HL-60/S4 treated with phorbol 12-myristate 13-acetate at 8.2 ng/mL for 4 days and 3 days (cell line): ENCODE data around the gene RACGAP1.

Experiments
- in situ Hi-C: fragments of 300-500 bp; cut with MboI; formaldehyde crosslinking; loops from 2 replicates; pipeline ENCODE4 v1.15.0; 2022; ENCODE audit warnings: low sequenced_read_pairs

RACGAP1 gene

DNA sequence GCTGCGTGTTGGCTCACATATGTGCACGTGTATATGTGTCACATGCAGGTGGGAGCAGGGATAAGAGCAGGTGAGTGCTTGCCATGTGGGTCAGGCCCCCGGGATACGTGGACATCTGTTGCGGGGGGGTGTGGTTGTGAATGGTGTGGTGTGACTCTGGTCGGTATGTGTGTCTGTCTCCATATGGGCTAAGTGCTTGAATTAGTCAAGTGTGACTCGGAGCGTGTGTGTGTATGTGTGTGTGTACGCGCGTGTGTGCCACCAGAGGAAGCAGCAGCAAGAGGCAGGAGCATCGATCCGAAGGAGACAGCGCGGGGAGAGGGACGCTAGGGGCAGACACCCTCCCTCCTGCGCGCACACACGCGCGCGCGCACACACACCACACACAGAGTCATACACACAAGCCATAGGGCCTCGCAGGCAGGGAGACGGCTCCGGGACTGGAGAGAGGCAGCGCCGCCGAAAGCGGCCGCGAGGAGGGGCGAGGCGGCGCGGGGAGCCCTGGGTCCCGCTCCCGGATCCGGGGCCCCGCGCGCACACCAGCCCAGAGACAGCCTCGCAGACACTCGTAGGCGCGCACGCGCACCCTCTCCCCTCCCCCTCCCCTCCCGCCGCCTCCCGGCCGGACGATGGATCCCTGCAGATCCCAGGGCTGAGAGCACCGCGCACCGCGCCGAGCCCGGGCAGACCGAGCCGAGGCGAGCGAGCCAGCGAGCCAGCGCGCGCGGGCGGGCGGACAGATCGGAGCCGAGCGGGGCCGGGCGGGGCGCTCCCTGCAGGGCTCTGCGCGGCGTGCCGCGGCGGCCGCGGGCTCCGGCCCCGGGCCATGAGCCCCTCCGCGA, 31.9 kb upstream of the RACGAP1 start, which contains the start of gene ASIC1:
Gene ASIC1, plus strand, starts transcription at position 597 of the 842 bp plus-strand sequence. CDS start 1,171 bp downstream, outside the sequence.
- in situ Hi-C loops = loop anchor here (10.0 kb wide), 1 partner anchor 82 kb away; the partner anchor contains the start of gene AQP6

DNA sequence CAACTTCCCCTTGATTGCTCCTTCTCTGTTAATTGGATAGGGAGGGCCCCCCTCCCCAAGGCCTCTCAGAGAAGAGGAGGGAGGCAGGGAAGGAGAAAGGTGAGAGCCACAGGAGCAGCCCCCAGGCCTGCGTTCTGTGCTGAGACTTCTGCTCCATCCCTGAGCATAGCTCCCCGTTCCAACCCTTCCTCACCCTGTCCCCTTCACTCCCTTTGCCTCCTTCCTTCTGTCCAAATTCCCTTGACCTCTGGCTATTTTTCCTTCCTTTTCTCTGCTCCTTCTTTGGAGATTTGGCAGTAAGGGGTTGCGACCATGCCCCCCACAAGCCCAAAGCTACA, 31.3 kb upstream of the RACGAP1 start:
- in situ Hi-C loops = loop anchor here (10.0 kb wide), 1 partner anchor 82 kb away; the partner anchor contains the start of gene AQP6

DNA sequence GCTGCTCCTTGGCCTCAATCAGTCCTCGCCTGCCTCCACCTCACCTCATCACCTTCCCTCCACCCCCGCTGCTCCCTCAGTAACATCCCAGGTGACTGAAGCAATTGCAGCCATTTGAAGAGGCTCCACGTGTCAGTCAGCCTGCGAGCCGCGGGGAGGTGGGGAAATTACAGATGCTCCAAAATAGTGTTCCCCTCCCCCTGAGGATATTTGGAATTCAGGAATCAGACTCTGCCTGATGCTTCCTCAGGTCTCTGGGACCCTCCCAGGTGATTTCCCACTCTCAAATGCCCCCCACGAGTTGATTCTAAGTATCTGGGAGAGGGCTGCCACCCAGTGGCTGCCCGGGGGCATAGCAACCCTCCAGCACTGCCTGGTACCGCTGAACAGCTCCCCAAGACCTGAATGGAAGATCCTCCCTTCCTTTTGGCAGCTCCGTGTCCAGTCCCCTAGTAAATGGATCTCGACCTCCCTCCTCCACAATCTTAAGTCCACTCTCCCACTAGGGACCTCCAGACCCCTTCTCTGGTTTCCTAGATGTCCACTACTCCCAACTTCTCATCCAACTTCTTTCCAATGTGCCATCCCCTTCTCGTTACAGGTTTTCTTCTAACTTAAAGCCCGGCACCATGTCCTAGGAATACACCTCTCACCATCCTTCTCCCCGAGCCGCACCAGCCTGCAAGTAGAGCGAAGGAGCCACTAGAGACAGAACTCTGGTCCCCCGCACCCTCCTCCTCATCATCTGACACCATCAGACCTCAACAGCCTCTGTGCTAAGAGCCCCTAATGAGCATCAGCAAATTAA, 30.7 kb upstream of the RACGAP1 start:
- in situ Hi-C loops = loop anchor here (10.0 kb wide), 1 partner anchor 81 kb away; the partner anchor contains the start of gene AQP6

DNA sequence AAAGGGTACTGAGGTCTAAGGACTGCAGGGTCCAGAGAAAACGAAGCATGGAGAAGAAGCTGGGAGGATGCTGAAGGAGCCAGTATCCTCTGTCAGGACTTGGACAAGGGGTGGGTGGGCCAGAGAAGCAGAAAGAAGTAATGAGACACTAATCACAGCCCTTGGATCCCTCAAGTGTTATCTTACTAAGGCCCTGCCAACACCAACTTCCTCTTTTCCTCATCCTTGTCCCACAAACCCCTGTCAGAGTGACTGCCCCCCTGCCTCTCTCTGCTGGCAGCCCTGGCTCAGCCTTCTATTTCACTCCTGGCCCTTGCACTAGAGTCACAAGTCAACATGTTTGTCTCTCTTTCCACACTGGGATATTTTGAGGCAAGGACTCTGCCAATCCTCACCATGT, 28.3 kb upstream of the RACGAP1 start:
- in situ Hi-C loops = loop anchor here (10.0 kb wide), 1 partner anchor 79 kb away; the partner anchor contains the start of gene AQP6

DNA sequence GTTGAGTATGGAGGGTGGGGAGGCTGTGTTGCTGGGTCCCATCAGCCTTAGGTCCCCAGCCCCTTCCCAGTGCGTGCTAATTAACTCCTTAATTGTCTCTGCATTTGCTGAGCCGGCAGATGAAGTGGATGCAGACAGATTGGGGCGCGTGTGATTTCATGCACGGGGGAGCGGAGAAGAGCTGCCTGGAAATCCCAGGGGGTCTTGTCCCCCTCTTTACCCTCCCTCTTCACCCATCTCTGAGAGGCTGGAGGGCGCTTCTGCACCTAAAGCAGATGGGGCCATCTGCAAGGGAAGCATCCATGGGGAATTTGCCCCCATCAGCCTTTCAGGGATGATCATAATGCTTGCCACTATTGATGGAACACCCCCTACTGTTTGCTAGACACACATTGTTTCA, 27.7 kb upstream of the RACGAP1 start:
- in situ Hi-C loops = loop anchor here (10.0 kb wide), 1 partner anchor 78 kb away; the partner anchor contains the start of gene AQP6

DNA sequence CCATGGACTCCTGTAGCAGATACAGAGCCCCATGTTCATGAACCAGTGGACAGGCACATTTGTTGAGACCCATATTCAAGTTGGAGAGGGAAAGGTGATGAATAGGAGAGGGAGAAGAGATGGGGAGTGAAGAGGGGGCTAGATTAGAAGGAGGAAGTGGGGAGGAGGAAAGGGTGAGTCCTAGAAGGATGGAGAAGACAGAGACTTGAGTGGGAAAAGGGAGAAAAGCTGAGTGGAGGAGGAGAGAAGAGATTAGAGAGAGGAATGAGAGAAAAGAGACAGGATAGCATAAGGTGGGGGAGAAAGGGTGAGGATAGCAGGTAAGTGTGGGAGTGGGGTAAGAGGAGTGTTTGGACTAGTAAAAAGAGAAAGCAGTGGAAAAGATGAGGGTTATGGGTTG, 27.2 kb upstream of the RACGAP1 start:
- in situ Hi-C loops = loop anchor here (10.0 kb wide), 1 partner anchor 78 kb away; the partner anchor contains the start of gene AQP6

DNA sequence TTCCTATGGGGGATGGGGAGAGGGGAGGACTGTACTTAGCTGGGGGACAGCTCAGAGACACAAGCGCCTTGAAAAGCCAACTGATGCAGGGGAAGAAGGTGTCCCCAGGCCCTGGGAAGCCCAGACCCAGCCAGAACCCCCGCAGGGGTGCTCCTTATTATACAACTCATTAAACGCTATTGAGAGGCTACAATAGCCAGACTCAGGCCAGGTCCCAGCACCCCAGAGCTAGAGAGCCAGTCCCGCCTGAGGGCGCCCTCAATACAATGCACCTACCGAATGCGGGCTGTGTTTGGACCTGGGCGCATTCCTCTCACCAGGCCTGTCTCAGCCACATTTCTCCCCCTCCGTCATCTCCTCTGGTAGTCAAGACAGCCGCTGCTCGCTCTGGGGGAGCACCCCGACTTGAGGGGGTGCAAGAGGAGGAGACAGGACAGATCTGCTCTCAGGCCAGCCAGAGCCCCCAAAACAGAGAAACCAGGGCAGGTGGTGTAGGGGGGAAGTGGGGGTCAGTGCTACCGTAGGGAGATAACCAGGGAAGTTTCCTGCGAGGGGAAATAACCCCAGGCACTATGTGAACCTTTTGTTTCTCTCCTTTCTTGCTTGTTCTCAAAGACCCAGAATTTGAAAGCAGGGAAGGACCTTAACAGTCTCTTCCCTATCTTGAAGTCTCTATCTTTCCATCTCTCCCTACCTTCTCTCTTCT, 26.0 kb upstream of the RACGAP1 start:
- in situ Hi-C loops = loop anchor here (10.0 kb wide), 1 partner anchor 76 kb away; the partner anchor contains the start of gene AQP6

DNA sequence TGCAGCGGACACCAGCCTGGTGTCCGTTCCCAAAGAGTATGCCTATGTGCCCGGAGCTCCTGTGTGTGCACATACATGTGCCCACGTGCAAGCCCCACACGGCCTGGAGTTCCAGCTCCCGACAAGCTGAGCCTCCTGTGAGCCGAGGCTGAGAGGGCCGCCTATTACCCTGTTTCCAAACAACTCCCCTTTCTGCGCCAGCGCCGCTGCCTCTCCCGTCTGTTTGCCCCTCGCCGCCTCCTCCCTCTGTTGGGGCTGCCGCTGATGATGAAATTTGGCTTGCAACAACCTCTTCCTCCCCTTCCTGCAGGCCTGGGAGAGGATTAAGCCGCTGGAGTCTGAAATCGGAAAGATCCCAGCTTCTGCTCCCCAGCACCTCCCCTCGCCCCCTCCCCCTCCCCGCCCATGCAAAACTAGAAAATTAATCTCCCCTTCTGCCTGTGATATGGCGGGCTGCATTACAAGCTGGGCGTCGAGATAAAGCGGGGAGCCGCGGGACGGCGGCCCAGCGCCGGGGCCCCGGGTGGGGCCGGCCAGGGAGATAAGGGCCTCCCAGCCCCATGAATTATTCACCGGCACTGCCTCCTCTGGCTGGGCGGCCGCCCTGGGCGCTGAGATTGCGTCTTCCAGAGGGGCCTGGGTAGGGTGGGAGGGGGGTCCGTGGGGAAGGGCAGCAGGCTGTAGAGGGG, 25.3 kb upstream of the RACGAP1 start:
- in situ Hi-C loops = loop anchor here (10.0 kb wide), 1 partner anchor 76 kb away; the partner anchor contains the start of gene AQP6

DNA sequence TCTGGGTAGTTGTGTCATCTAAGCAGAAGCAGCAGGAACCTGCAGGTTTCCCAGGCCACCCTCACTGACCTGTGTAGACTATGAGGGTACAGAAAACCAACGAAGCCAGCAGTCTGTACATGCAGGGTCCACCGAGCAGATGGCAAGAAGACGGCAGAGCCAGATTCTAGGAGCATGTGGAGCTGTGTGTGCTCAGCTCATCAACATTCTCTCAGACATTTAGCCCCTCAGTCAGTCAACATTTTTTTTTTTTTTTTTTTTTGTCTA, 24.8 kb upstream of the RACGAP1 start:
- in situ Hi-C loops = loop anchor here (10.0 kb wide), 1 partner anchor 75 kb away; the partner anchor contains the start of gene AQP6

DNA sequence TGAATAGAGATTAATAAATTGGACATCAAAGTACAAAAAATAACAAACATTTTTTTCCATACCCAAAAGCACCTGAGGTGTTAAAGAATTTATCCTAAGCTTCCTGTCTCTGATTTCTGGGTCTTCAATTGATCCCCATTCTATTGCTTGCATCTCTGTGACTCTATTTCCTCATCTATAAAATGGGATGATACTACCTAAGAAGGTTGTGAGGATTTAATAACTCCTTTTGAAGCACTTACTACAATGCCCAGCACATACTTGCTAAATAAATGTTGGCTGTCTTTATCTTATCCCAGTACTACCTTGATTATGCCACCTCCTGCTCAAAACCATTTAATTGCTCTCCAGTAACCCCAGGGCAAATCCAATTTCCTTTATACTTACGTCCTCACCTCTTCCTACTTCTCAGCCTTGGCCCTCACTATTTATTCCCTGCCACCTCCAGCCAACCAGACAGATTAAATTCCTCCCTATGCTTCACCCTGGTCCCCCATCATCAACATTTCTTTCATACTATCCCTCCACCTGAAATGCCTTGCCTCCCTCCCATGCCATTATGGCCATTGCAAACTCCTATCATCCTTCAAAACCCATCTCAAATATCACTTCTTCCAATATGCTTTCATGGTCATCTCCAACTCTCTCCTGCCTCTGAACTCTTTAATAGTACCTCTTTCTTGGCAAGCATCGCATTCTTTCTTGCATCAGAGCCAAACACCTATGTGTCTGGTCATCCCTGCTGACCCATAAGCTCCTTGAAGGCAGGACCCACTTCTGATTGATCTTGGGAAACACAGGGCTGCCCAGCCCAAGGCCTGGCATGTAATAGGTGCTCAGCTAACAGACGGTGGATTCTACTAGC, 24.2 kb upstream of the RACGAP1 start:
- in situ Hi-C loops = loop anchor here (10.0 kb wide), 1 partner anchor 75 kb away; the partner anchor contains the start of gene AQP6

DNA sequence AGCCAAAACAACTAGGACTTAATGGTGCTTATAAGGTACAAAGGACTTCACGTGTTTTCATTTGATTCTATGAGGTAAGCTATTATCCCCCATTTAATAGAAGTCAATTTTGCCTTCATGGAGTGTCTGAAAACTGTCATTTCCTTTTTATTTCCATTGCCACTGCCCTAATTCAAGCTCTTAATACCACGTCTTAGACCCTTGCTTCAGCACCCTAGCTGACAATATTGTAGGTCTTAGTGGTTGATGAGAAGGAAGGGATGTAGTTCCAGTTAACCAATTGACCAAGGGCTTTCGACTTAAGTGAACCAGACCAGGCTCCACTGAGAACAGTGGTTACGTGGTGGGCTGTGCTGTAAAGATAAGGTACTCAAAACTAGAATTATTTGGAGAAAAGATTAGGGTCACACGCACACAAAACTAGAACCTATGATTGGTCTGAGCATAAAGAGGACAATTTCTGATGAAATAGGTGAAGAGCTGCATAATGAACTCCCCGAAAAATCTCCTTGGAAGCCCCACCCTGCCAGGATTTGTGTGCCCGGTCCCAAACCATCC, 22.5 kb upstream of the RACGAP1 start:
- in situ Hi-C loops = no loop called here

DNA sequence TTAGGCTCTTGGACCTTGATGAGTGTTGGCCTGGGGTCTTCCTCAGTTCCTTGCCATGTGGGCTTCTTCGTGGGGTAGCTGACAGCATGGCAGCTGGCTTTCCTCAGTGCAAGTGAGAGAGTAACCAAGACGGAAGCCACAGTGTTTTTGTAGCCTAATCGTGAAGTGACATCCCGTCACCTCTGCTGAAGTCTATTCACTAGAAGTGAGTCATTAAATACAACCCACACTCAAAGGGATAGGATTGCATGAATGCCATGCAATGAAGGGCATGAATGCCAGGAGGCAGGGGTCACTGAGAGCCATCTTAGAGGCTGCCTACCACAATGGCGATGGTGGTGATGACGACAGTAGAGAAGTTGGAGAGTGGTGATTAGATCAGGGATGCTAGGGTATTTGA, 18.6 kb upstream of the RACGAP1 start:
- in situ Hi-C loops = no loop called here

DNA sequence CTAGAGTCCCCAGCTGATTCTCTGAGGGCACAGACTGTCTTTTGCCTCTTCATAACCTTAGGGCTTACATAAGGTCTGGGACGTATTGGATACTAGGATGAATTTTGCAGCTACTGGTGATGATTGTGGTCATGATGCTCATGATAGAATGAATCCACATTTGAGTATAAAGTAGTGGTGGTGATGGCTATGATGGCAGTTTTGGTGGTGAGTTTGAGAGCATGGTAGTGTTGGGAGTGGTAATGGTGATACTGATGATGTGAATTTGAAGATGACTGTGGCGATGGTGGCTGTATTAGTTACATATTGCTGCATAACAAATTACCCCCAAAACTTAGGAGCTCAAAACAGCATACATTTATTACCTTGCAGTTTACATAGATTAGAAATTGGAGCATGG, 18.0 kb upstream of the RACGAP1 start:
- in situ Hi-C loops = no loop called here

DNA sequence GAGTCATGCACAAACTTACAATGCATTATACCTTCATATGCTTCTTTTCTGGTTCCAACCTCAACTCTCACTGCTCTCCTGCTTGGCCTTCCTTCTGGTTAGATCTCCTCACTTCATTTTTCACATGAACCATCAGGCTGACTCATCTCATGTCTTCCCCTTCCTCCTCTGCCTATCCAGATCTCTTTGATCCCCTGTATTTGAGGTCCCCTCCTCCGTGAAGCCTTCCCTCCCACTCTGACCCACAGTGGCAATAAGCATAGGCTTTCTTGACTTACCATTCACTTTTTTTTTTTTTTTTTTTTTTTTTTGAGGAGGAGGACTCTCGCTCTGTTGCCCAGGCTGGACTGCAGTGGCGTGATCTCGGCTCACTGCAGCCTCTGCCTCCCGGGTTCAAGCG, 17.4 kb upstream of the RACGAP1 start:
- in situ Hi-C loops = no loop called here

DNA sequence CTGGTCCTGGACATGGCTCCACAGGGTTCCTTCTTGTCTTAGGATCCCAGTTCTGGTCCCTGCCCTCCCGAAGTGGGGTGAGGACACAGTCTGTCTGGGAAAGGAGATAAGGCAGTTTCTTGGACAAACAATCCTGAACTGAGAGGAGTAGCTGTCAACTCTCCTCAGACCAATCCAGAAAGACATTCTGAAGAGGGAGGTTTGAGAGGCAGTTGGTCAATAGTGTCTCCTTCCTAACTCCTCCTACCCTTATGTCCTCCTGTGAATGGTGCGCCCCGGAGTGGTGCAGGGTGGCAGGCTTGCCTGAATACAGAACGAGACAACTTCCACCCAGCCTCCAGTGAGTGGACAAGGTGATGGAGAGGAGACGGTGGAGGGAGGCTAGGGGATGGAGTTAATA, 16.7 kb upstream of the RACGAP1 start:
- in situ Hi-C loops = no loop called here

DNA sequence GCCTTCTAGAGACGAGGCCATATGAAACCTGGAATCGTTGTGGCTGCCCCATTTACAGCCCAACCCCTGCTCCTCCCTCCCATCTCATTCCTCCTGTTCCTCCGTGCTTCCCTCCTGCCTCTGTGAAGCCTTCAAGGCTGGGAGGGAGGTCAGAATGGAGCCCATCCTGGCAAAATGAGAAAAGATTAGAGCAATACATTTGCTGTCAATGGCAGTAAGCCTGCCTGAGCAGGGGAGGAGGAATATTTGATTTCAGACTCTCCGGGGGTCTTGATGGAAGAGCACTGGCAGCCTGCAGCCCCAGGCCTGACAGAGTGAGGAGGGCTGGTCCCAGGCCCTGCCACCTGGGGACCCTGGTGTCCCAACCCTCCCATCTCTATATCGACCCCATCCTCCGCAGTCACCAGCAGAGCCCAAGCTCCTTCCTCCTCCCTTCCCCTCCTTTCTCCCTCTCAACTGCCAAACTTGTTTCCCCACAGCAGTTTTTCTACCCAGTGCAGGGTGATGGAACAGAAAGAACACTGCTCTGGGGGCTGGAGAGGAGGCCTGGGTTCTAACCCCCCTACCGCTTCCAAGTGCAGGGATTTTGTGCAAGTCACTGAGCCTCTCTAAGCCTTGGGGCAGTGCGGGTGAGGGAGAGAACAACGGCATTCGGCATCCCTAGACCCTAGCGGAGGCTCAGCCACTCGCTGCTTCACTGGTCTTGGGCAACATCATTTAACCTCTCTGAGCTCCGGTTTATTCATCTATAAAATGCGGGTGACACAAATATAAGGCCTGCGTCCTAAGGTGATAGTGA, 16.0 kb upstream of the RACGAP1 start:
- in situ Hi-C loops = no loop called here

DNA sequence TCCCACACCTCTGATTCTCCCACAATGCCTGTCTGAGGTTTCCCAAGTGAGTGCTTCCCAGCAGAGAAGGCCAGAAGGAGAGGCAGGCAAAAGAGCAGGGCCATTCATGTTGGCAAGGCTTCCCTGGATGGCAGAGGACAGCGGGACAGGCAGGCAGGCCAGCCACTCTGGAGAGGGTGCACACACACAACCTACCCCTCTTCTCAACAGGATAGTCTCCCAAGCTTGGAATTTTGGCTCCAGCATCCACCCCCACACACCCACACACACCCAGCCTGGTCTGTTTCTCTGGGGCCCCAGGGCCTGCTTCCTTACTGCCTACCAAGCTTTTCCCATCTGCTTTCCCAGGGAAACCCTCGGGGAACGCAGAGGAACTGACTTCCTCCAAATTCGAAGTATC, 15.4 kb upstream of the RACGAP1 start:
- in situ Hi-C loops = no loop called here

DNA sequence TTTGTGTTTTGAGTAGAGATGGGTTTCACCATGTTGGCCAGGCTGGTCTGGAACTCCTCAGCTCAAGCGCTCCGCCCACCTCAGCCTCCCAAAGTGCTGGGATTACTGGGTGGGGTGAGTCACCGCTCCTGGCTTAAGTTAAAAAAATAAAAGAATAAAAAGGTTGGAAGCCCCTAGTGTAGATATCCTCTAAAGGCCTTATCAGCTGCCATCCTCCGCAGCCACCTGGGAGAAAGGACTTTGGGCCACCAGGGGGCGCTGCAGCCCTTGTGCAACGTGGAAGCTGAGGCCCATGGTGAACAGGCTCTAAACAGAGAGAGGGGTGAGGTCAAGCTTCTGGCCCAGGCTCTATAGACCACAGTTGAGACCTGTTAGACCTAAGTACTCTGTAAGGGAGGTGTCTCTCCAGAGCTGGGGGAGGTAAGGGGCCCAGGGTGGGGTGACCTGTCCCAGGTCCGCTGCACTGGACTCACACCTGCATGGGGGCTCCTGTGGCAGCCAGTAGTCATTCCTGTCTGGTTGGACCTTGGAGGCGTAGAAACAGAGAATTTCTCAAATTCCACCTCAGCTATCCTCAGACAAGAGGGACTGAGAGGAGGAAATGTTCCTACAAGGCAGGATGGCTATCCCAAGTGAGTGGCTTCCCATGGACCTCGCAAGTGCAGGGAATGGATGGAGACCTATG, 14.0 kb upstream of the RACGAP1 start:
- in situ Hi-C loops = no loop called here
